NCI-H460 (cell line): Measurements from ENCODE around the gene THAP8. TPM values are rescaled to one million over a fixed set of nuclear protein-coding genes. Genes with fewer than 3 reads are reported as not detected.

ENCODE experiments used
- DNase-seq: peaks from one replicate; pipeline ENCODE4 v3.0.0-alpha.2; 2016; ENCODE audit warnings: low read depth; ENCODE audit errors: extremely low read depth
- total RNA-seq: library from RNA; depleted of rRNA; stranded (reverse); fragments of >200 nt; shearing (Covaris generic); gene quantifications from 2 replicates; pipeline ENCODE4 v1.2.3, GENCODE V29; 2014; rRNA removed

The THAP8 gene
- total RNA-seq, 1 experiment from 2014 or later: 2.9 TPM

DNA sequence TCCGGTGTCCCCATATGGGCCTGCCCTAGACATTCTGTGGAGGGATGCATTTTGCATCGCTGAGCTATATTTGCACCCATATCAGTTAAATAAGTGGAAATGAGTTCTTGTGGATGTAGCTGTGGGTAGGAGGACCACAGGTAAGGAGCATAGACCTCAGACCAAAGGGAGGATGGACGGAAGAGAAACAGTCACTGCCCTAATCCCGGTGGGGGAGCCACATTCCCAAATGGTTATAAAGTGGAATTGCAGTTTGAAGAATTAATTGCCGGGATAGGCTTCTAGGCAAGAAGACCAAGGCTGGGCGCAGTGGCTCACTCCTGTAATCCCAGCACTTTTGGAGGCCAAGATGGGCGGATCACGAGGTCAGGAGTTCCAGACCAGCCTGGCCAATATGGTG lies 57.3 kb downstream of the THAP8 start:
- no peak for DNase-seq

DNA sequence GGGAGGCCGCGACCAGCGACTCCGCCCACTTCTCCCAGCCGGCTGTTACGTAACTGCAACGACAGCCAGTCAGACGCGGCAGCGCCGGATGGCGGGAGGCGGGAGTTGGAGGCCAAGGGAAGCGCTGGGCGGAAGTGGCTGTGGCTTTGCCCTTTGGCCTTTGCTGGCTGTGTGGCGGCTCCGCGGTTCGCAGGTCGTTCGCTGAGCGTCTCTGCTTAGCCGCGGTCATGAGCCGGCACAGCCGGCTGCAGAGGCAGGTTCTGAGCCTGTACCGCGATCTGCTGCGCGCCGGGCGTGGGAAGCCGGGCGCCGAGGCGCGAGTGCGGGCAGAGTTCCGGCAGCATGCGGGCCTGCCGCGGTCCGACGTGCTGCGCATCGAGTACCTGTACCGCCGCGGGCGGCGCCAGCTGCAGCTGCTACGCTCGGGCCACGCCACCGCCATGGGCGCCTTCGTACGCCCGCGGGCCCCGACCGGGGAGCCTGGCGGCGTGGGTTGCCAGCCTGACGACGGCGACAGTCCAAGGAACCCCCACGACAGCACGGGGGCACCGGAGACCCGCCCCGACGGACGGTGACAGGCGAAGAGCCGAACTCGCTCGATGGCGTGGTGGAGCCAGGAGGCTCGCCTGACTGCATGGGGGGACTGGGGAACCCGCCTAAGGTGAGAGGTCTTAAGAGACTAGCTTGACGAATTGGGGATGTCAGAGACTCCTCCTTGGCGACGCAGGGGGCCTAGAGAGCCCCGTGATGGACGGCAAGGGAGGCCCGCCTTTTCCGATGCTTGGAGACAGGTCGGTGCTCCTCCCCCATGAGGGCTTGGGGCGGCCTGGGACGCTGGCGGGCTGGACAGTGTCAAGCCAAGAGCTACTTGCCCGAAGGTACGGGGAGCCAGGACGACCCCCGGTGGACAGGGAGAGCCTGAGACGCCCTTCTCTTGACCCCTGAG lies 58.8 kb downstream of the THAP8 start, which contains the start of gene SDHAF1:
Gene SDHAF1, plus strand, starts transcription at position 141 of the 946 bp plus-strand sequence. Its CDS starts 87 bp downstream, at position 228.
- DNase-seq: peak; percentile 93

DNA sequence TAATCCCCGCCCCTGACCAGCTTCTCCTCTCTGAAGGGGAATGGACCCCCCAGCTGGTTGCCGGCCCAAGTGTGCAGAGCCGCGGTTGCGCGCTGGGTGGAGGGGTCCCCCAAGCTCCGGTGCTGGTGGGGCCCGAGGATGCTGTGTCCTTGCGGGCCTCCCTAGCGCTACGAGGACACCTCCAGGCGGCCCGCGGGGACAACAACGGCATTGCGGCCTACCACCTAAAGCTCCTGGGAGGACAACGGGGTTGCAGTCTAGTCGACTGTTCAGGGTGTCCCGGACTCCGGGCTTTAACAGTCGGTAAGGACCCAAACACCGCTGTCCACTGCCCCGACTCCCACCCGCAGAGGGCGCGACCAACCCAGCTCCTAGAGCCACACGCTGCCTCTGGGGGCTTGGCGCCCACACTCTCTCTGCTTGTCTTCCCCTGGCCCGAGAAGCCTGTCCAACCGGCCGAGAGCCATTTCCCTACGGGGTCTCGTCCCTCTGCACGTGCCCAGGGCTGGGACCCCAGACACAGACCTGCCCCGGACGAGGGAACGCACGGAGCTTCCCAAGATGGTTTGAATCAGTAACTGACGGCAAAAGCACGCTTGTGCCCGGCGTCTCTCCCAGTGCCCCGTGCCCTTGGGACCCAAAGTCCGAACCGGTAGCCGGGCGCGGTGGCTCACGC lies 60.0 kb downstream of the THAP8 start:
- no peak for DNase-seq

DNA sequence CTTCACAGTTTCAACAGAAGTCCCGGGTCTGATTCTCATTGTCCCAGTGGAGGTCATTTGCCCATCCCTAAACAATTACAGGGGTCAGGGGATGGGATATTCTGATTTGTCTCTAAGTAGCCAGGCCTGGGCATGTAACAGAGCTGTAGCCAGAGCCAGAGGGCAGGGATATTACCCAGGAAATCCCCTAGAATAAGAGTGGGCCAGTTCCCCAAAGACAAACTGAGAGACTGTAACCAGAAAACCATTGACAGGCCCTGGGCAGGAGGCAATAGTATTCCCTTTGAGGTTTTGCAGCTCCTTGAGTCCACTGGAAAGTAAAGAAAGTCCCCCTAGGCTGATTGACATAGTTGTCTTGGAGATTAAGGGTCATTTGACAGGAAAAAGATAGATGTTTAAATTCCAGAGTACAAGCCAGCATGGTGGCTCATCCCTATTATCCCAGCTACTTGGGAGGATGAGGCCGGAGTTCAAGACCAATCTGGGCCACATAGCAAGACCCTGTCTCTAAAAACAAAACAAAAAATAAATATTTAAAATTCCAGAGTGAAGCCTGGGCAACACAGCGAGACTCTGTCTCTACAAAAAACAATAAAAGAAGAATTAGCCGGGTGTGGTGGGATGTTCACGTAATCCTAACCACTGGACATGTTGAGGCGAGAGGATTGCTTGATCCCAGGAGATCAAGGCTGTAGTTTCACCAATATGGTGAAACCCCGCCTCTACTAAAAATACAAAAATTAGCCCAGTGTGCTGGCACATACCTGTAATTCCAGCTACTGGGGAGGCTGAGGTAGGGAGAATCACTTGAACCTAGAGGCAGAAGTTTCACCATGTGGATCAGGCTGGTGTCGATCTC lies 60.9 kb downstream of the THAP8 start:
- no peak for DNase-seq

DNA sequence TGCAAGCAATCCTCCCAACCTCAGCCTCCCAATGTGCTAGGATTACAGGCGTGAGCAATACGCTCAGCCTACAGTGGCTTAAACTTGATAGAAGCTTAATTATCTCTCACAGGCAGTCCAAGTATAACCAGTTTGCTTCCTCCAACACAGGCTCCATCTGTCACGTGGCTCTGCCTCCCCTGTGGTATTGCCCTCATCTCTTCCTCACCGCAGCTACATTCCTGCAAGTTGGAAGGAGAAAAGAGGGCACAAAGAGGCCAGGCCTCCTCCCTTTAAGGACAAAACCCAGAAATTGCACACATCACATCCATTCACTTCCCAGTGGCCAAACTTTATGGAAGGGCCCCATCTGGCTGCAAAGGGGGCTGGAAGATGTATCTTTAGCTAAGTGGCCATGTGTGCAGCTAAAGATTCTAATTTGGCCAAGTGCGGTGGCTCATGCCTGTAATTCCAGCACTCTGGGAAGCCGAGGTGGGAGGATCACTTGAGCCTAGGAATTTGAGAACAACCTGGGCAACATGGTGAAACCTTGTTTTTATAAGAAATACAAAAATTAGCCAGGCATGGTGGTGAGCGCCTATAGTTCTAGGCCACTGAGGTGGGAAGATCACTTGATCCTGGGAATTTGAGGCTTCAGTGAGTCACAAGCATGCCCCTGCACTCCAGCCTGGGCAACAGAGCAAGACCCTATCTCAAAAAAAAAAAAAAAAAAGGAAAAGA lies 62.2 kb downstream of the THAP8 start:
- DNase-seq: no peak

DNA sequence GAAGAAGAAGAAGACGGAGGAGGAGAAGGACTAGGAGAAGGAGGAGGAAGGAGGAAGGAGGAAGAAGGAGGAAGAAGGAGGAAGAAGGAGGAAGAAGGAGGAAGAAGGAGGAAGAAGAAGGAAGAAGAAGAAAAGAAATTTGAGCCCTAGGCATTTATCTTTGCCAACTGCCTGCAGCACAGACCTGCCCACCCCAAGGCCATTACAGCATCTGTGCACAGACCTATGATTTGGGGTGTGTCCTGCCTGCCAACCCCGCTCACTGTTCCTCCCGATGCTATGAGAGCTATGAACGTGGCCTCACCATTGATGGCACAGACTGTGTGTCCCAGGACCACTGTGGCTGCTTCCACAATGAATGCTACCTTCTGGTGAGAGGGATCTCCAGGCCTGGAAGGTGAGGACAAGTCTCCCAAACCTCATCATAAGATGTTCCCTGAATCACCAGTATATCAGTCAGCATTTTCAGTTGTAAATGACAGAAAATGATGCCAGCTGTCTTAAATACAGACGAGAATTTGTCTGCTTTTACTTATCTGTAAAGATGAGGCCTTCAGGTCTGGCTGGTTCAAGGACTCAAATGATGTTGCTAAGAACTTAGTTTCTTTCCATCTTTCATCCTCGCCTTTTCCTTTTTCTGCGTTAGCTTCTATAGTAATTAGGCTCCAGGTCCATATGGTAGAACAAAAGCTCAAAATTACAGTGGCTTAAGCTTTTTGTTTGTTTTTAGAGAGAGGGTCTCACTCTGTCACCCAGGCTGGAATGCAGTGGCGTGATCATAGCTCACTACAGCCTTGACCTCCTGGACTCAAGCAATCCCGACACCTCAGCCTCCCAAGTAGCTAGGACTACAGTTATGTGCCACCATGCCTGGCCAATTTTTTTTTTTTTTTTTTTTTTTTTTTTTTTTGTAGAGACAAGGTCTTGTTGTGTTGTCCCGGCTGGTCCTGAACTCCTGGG lies 63.0 kb downstream of the THAP8 start:
- DNase-seq: no peak

DNA sequence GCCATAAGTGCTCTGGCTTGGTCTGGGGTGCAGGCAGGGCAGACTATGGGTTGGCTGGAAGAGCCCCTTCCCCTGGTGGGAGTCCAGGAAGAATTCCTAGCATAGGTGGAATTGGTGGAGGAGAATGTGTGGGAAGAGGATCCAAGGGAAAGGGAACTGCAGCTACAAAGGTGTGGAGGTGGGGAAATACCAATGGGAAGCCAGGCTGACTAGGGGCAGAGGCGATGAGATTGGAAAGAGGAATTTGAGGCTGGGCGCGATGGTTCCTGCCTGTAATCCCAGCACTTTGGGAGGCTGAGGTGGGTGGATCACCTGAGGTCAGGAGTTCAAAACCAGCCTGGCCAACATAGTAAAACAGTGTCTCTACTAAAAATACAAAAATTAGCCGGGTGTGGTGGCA lies 63.9 kb downstream of the THAP8 start:
- no peak for DNase-seq

DNA sequence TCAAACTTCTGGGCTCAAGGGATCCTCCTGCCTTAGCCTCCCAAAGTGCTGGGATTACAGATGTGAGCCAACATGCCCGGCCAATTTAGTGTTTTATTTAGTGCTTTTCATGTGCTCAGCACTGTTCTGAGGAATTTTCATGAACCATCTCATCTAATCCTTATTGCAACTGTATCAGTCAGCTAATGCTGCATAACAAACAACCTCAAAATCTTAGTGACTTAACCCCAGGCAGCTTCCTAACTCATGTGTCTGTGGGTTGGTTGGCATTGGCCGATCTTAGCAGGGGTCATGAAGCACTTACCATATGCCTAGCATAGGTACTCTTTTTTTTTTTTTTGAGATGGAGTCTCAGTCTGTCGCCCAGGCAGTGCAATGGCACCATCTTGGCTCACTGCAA lies 65.3 kb downstream of the THAP8 start:
- DNase-seq: no peak

DNA sequence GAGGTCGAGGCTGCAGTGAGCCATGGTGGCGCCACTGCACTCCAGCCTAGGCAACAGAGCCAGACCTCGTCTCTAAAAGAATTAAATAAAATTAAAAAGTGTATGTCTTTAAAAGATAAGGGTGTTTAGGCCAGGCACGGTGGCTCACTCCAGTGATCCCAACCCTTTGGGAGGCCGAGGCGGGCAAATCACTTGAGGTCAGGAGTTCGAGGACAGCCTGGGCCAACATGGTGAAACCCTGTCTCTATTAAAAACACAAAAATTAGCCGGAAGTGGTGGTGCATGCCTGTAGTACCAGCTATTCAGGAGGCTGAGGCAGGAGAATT lies 66.6 kb downstream of the THAP8 start:
- no peak for DNase-seq

DNA sequence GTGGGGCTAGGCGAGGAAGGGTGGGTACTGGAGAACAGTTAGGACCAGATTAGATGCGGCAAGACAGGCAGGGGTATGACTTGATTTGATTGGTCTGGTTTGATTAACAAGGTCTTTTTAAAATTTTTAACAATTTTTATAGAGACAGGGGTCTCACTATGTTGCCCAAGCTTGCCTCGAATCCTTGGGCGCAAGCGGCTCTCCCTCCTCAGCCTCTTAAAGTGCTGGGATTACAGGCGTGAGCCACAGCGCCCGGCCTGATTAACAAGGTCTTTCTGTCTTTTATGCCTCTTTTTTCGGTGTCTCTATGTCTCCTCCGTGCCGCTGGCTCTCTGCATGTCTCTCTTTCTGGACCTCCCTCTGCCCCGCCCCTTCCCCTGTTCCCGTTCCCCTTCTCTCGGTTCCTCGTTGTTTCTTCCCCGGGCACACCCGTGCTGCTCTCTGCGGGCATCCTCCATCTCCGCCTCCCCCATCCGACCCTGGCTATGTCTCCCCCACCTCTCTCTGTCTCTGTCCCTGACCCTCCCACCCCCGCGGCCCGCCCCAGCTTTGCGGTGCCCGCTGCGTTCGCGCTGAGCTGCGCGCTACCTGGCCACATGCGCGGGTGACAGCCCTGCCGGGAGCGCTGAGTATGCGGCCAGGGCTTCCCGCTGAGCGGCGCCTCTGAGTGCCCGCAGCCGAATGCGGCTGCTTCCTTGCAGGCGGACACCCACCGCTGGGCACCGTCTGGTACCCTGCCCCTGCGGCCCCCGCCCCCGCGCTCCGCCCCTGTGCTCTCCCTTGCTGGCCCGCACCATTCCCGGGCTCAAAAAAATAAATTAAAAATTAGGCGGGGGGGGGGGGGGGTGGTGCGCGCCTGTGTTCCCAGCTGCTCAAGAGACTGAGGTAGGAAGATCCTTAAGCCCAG lies 67.2 kb downstream of the THAP8 start:
- DNase-seq: no peak

DNA sequence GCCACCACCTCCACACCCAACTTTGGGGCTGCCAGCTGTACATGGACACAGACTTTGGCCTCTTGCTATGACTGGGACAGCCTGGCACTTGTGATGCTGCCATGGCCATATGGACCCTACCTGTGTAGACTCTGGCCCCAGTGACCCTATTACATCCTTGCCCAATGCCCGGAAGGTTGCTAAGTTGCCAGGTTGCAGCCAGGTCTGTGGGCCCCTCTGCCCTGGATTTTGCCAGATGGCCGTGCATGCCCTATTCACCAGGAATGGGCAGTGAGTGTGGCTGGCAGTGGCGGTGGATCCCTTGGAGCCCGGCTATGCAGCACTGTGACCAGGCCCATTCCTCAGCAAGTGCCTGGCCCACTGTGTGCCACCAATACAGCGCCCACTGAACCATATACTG lies 68.0 kb downstream of the THAP8 start:
- DNase-seq: no peak

Other genes starting within 250 kb of the THAP8 start
- gene PRODH2, start 241.4 kb downstream of the THAP8 start, total RNA-seq: not detected in 2 replicates
- not detected in 2 replicates for gene NPHS1, start 201.8 kb downstream of the THAP8 start, total RNA-seq
- 0.12 and 0.32 TPM in 2 replicates for gene KIRREL2, start 197.4 kb downstream of the THAP8 start, total RNA-seq
- 12.2 and 19.5 TPM in 2 replicates for gene APLP1, start 185.7 kb downstream of the THAP8 start, total RNA-seq
- gene NFKBID, start 153.7 kb downstream of the THAP8 start, total RNA-seq: 4.3 and 5.1 TPM in 2 replicates
- not detected in 2 replicates for gene HCST, start 151.8 kb downstream of the THAP8 start, total RNA-seq
- gene TYROBP, start 146.0 kb downstream of the THAP8 start, total RNA-seq: 0.64 TPM in 1 of 2 replicates, not detected in the other
- 3.5 and 6.1 TPM in 2 replicates for gene LRFN3, start 117.9 kb downstream of the THAP8 start, total RNA-seq
- 19.8 and 26.1 TPM in 2 replicates for gene SDHAF1, start 59.1 kb downstream of the THAP8 start, total RNA-seq
- 0.22 and 0.26 TPM in 2 replicates for gene SYNE4, start 45.5 kb downstream of the THAP8 start, total RNA-seq
- 21.1 and 25.6 TPM in 2 replicates for gene ALKBH6, start 40.1 kb downstream of the THAP8 start, total RNA-seq
- 0.27 and 0.35 TPM in 2 replicates for gene CLIP3, start 21.4 kb downstream of the THAP8 start, total RNA-seq
- 12.3 and 13.7 TPM in 2 replicates for gene WDR62, start 612 bp upstream of the THAP8 start, total RNA-seq
- not detected in 2 replicates for gene OVOL3, start 56.9 kb upstream of the THAP8 start, total RNA-seq
- gene POLR2I, start 60.6 kb upstream of the THAP8 start, total RNA-seq: 90.1 and 139 TPM in 2 replicates
- gene TBCB, start 61.2 kb upstream of the THAP8 start, total RNA-seq: 147 and 154 TPM in 2 replicates
- gene CAPNS1, start 85.8 kb upstream of the THAP8 start, total RNA-seq: 417 and 452 TPM in 2 replicates
- not detected in 2 replicates for gene COX7A1, start 98.2 kb upstream of the THAP8 start, total RNA-seq
- gene ZNF565, start 160.4 kb upstream of the THAP8 start, total RNA-seq: 5.4 and 6.5 TPM in 2 replicates
- 132 and 138 TPM in 2 replicates for gene ZNF146, start 160.8 kb upstream of the THAP8 start, total RNA-seq